HG02884 (cell line): Measurements from ENCODE around the gene RIOX2.
A peak's percentile ranks its signal among the peaks of the same experiment; 100 is the strongest.
"Not testable (repeated sequence)": the region's sequence is repeated elsewhere in the genome, so short reads cannot be mapped to it uniquely, and the experiment has no call there.

Source experiments
- ATAC-seq: cut with Tn5 transposase; IDR thresholded peaks from one replicate; pipeline ENCODE4 v1.9.1; 2021; ENCODE audit warnings: mild to moderate bottlenecking, moderate library complexity; ENCODE audit not compliant: unreplicated experiment

Gene RIOX2

DNA sequence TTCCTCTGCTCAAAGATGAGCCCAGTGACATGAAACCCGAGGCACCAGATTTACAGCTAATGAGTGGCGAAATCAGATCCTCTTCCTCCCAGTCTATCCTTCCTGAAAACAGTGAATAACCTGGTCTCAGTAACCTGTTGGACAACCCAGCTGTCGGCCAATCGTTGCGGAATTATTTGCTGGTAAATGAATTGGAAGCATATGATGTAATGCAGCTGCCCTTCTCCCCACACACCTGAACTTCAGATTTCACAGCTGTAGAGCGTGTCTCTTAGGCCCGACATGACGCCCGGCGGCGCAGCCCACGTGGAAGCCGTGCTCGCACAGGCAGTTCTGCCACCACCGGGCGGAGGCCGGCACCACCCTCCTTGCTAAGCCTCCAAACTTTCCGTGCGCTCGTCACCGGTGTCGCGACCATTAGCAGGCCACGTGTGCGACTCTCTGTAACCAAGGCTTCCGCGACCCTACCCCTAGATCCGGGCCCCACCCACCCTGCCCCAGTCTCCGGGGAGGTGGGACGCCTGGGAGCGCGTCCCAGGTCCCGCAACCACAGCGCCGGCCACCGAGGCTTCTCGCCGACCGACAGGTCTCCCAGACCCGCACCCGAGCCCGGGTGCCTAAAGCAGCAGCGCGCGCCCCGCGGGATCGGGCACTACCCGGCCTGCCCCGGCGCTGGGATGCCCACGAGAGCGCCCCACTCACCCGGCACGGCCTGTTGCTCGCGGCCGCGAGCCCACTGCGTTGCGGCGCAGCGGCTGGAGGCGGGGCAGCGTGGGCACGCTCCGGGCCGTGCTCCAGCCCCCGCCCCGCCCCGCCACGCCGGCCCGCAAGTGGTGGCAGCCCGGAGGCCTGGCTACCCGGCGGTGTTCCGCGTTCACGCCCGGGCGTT, at the start of gene RIOX2:
RIOX2 (minus strand) TSS at position 753 of the 889 bp plus-strand sequence. CDS start 4,838 bp downstream, outside the sequence.
- ATAC-seq: peak; percentile 80

DNA sequence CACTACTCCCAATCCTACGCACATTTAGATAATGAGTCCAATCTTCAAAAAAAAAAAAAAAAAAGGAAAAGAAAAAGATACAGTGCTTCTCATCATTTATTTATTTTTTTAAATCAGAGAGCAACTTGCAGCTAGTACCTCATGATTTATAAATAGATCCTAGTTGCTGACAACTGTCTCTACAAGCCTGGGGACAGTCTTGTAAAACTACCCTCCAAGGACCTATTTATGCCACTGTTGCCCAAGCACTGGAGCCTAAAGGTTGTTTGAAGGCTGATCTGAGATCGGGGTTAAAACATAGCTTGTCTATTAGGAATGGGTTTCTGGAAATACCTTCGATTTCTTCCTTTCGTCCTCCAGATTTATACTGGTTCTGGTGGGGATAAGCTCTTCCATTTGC, 48.2 kb upstream of the RIOX2 start:
- no peak for ATAC-seq

GRCh38 chr3:98018301-98018700, 46.1 kb upstream of the RIOX2 start:
- no peak for ATAC-seq

DNA sequence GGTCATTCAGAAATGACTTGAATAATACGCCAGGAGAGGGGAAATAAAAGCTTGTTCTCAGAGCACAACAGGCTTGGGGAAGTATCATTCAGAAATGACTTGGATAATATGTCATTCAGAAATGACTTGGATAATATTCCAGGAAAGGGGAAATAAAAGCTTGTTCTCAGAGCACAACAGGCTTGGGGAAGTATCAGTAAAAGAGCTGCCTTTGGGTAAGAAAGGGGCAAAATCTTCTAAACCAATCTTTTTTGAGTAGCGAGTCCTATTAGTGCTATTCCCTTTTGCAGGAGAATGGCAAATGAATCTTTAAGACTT, 42.0 kb upstream of the RIOX2 start:
- no peak for ATAC-seq

DNA sequence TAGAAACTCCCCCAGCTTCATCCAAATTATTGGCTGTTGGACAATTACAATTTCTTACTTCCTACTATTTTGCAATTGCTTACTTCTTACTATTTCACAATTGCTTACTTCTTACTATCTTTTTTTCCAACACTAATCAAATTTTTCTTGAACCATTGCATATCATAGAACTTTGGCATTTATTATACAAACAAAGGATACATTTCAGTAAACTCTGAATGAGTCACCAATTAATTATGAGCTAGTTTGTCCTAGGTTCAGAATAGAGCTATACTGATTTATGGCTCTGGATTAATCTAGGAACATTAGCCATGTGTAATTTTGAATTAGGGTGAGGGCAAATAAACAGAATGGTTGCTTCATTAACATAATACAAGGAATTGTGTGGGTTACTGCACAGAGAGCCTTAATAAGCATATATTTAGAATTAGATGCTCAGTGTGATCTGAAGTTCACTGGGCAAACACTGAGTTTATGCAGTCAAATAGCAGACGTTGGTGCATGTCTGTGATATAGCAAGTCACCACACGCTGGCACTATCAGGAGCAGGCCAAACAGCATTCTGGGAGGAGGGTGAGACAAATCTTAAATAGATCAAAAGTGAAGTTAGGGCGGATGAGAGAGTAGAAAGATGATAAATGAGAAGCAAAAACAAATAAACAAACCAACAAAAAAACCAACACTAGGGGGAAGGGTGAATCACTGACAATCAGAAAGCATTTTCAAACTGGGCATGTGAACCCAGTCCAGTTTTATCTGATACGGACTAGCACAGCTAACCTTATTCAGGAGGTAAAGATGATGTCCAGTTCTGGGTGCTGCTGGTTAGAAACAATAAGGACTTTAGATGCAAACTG, 41.4 kb upstream of the RIOX2 start:
- no peak for ATAC-seq

DNA sequence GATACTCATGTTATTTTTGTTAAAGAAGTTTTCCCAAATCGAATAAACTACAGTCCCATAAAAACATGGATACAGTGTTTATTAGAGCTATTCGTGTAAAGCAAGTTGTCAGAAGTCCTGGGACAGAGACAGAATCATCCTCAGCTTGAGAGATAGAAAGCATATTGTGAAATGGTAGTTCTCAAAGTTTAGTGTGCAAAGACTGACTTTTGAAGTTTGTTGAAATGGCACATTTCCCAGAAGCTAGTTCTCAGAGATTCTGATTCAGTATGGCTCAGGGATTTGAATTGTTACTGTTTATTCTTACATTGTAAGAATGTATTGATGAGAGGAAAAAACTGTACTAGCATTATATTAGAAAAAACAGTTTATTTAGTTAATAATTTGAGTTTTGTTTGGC, 40.7 kb upstream of the RIOX2 start:
- ATAC-seq: no peak

- ATAC-seq: not testable (repeated sequence)
Observed at GRCh38 chr3:98010883-98011449, 38.7 kb upstream of the RIOX2 start.

DNA sequence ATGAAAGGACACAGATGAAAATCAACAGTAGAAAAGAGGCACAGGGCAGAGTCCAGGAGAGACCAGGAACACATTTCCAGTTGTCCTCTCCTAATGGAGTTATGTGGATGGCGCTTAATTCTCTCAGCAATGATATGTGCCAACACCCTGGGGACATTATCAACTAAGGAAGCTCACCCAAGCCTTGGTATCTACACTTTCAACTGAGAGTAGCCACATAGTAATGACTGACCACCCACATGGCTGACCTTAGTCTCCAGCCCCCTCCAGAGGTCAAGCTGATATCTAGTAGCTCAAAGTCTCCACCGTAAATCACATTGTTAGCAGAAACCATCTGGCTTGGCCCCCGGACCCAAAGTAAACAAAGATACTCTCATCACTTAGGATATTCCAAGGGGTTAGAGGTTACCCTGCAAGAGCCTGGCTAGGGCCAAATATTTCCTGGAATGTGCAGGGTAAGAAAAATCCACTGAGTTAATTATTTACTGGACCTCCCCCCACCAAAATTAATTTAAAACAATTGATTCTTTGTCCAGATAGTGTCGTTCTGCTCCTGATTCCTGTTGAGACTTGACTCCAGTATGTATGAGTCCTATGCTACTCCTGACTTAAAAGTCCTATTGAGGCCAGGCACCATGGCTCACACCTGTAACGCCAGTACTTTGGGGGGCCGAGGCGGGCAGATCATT, 38.1 kb upstream of the RIOX2 start:
- ATAC-seq: no peak

- peak; percentile 62 for ATAC-seq
Observed at GRCh38 chr3:98008855-98009254, 36.6 kb upstream of the RIOX2 start.

DNA sequence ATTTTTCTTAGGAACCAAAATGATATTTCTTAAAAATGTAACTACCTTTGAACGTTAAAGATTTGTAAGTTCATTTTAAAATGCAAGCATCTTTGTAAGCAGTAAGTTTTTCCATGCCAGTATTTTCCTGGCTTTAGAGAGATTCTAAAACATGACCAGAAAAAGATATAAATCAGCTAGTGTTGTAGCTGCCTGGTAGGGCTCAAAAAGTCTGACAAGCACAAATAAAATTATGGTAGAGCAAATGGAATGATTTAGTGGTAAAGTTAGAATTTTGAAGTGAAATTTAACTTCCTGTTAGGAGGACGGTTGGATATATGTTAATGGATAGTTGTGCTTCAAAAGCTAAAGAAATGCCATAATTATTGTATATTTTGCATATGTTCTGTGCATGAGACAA, 33.2 kb upstream of the RIOX2 start:
- no peak for ATAC-seq

DNA sequence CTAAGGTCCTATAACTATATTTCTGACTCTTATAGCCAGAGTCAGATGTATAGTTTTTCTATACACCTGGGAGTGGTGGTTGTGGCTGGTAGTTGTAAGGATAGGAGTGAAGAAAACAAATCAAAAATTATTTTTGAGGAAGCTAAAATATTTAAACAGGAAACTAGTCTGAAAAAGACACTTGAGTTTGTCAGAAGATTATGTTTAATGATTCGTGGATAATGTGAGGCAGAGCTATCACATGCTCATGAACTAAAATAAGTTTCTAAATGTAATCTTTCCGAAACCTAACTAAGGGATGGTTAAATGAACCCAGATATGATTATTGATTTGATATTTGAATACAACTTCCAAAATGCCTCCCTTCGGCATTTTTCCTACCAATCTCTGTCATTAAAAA, 32.5 kb upstream of the RIOX2 start:
- ATAC-seq: no peak

- ATAC-seq: peak; percentile 36
Observed at GRCh38 chr3:98003306-98003969, 31.2 kb upstream of the RIOX2 start.

- ATAC-seq: no peak
Observed at GRCh38 chr3:98002717-98003116, 30.5 kb upstream of the RIOX2 start.

DNA sequence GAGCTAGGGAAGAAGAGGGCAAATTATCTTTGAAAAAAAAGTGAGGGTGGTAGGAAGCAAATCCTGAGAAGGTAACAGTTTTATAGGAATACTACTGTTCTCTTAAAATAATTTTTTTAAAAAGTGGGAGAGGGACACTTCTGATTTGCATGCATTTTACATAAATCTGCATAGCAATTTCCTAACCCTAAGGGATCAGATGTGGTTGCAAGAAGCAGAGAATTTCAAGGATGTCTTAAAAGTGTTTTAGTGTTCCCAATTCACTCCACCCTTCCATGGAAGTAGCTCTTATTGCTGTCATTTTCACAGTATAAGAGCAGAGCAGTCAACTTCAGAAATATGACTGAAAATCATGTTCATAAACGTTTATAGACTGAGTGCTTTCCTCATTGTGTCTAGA, 27.8 kb upstream of the RIOX2 start:
- no peak for ATAC-seq

GRCh38 chr3:97999103-97999502, 26.9 kb upstream of the RIOX2 start:
- no peak for ATAC-seq

DNA sequence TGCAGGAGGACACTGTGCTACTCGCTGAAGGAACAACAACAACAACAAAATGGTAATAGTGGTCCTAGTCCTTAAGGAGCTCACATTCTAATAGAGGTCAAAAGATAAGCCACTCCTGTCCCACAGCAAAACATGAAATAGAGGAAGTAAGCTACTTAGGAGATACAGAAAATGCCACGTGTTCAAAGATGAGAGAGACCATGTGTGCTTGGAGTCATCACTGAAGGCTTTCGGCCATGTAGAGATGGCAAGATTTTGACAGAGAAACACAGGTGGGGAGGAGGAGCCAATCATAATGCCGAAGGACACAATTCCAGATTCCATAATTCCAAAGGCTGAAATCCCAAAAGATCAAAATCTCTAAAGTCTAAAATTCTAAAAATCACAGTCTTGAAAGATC, 24.8 kb upstream of the RIOX2 start:
- ATAC-seq: no peak

DNA sequence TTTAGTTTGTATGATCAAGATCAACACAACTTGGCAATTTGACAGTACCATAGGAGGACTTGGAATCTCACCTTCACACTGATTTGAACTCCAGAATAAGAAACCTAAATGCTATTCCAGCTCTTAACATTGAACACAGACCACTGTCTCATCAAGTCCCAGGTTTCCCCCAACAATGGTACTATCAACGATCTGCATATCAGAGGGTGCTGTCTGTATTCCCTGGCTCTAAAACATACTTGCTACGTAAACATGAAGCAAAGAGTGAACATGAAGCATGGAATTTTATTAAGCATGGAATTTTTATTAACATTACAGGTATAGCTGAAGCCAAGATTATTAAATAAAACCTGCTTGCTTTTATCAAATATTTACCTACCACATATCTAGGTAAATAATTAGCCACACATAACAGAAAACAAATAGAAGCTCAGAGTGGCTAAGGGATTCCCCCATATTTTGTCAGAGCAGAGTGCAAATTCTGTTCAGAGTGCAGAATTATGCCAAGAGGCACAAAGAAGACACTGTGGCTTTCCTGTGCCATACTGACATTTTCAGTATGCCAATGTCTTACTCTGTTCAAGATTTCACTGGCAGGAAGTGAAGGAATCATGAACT, 22.2 kb upstream of the RIOX2 start:
- no peak for ATAC-seq

DNA sequence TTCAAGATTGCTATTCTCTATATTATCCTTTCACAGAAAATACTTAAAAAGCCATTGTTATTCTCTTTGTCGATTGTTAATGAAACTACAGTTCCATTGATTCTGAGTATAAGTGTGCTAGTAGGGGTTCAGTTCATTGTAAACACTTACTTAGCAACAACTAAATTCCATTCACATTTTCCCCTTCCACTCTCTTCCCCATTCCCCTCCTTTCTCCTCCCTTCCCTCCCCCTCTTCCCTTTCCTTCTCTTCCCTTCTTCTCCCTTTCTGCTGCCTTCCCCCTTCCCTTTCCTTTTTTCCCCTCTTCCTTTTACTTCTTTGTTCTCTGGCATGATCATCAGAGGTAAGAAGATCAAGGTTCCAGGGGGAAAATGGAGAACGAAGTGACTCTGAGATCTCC, 21.3 kb upstream of the RIOX2 start:
- no peak for ATAC-seq

DNA sequence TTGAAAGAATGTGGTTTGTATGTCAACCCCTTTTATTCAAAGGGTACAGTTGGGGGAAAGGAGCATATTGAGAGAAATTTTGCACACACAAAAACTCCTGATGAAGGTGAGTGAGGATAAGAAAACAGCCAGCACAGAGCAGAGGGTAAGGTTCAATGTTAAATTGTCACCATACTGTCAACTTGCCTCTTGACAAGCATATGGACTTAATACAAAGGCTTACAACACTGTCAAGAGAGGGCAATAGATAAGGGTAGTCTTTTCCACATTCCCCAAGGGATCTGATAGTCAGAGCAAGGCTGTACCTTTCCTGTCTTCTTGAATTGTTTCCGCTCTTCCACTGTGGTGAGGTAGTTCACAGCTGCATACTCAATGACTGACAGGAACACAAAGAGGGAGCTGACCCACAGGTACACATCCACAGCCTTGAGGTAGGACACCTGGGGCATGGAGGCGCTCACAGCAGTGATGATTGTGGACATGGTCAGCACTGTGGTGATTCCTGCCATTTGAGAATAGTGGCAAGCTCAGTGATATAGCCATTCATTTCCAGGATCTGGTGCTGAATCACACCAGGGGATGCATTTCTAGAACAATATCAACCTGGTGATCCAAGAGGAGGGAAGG, 20.4 kb upstream of the RIOX2 start:
- ATAC-seq: no peak

- ATAC-seq: no peak
Observed at GRCh38 chr3:97991293-97991682, 19.1 kb upstream of the RIOX2 start.
